H9 (cell line): ENCODE data around the gene SRL. TPM values are rescaled to one million over a fixed set of nuclear protein-coding genes. Genes with fewer than 3 reads are reported as not detected.

Experiments used
- DNase-seq: peaks from one replicate; pipeline ENCODE4 v3.0.0-alpha.2; 2017
- H2AFZ ChIP-seq: one replicate; pipeline ENCODE4 v1.6.1; 2013; ENCODE audit warnings: mild to moderate bottlenecking, low read length, control low read depth, moderate library complexity
- H2AK5ac ChIP-seq: 2 replicates; pipeline ENCODE4 v1.6.1; 2013; ENCODE audit warnings: low read length, control low read depth, mixed read lengths; ENCODE audit not compliant: insufficient read length
- H2BK120ac ChIP-seq: one replicate; pipeline ENCODE4 v1.6.1; 2013; ENCODE audit warnings: low read depth, mild to moderate bottlenecking, low read length, control low read depth, inconsistent platforms; ENCODE audit not compliant: poor library complexity, severe bottlenecking
- H2BK12ac ChIP-seq: 2 replicates; pipeline ENCODE4 v1.6.1; 2013; ENCODE audit warnings: low read length, control low read depth, mixed read lengths, low read depth; ENCODE audit not compliant: insufficient read length
- H2BK15ac ChIP-seq: 2 replicates; pipeline ENCODE4 v1.6.1; 2013; ENCODE audit warnings: low read depth, low read length, control low read depth
- H2BK20ac ChIP-seq: one replicate; pipeline ENCODE4 v1.6.1; 2013; ENCODE audit warnings: low read depth, mild to moderate bottlenecking, low read length, control low read depth, inconsistent platforms; ENCODE audit not compliant: poor library complexity, severe bottlenecking
- H2BK5ac ChIP-seq: 2 replicates; pipeline ENCODE4 v1.6.1; 2013; ENCODE audit warnings: low read length, control low read depth, mixed read lengths; ENCODE audit not compliant: insufficient read length
- H3K14ac ChIP-seq: 2 replicates; pipeline ENCODE4 v1.6.1; 2013; ENCODE audit warnings: low read length, control low read depth; ENCODE audit not compliant: insufficient read depth
- H3K18ac ChIP-seq: 2 replicates; pipeline ENCODE4 v1.6.1; 2013; ENCODE audit warnings: low read depth, mild to moderate bottlenecking, mixed read lengths, low read length, control low read depth; ENCODE audit not compliant: insufficient read length
- H3K23ac ChIP-seq: 2 replicates; pipeline ENCODE4 v1.6.1; 2013; ENCODE audit warnings: low read length, control low read depth, mixed read lengths, low read depth; ENCODE audit not compliant: insufficient read length
- H3K23me2 ChIP-seq: 2 replicates; pipeline ENCODE4 v1.6.1; 2013; ENCODE audit warnings: low read depth, mild to moderate bottlenecking, mixed read lengths, low read length, control low read depth; ENCODE audit not compliant: insufficient read length, poor library complexity, severe bottlenecking
- H3K27ac ChIP-seq: 2 replicates; pipeline ENCODE4 v1.5.1; 2013; ENCODE audit warnings: low read length, control low read depth, mixed read lengths, low read depth; ENCODE audit not compliant: insufficient read length
- H3K27me3 ChIP-seq: 2 replicates; pipeline ENCODE4 v1.6.1; 2013; ENCODE audit warnings: low read length, control low read depth, inconsistent platforms; ENCODE audit not compliant: insufficient read depth
- H3K4ac ChIP-seq: 2 replicates; pipeline ENCODE4 v1.6.1; 2013; ENCODE audit warnings: low read depth, mild to moderate bottlenecking, control low read depth, inconsistent platforms, low read length, moderate library complexity
- H3K4me1 ChIP-seq: 2 replicates; pipeline ENCODE4 v1.6.1; 2013; ENCODE audit warnings: low read length, control low read depth, inconsistent platforms; ENCODE audit not compliant: insufficient read depth
- H3K4me2 ChIP-seq: 2 replicates; pipeline ENCODE4 v1.6.1; 2013; ENCODE audit warnings: low read length, control low read depth, mixed read lengths; ENCODE audit not compliant: insufficient read length, insufficient read depth
- H3K56ac ChIP-seq: 2 replicates; pipeline ENCODE4 v1.6.1; 2013; ENCODE audit warnings: low read depth, mild to moderate bottlenecking, mixed read lengths, low read length, control low read depth; ENCODE audit not compliant: insufficient read length
- H3K79me1 ChIP-seq: 2 replicates; pipeline ENCODE4 v1.6.1; 2013; ENCODE audit warnings: low read depth, mild to moderate bottlenecking, moderate library complexity, low read length, control low read depth, inconsistent platforms; ENCODE audit not compliant: insufficient read depth, poor library complexity, severe bottlenecking
- H3K79me2 ChIP-seq: 2 replicates; pipeline ENCODE4 v1.6.1; 2013; ENCODE audit warnings: low read length, control low read depth, inconsistent platforms; ENCODE audit not compliant: insufficient read depth
- H3K9ac ChIP-seq: 2 replicates; pipeline ENCODE4 v1.6.1; 2013; ENCODE audit warnings: low read length, control low read depth, mixed read lengths; ENCODE audit not compliant: insufficient read length; ENCODE audit errors: extremely low read depth
- H3K9me3 ChIP-seq: one replicate; pipeline ENCODE4 v1.6.1; 2013; ENCODE audit warnings: low read depth, low read length, inconsistent platforms; ENCODE audit not compliant: control insufficient read depth
- H3T11ph ChIP-seq: one replicate; pipeline ENCODE4 v1.6.1; 2013; ENCODE audit warnings: mild to moderate bottlenecking, low read length, control low read depth, inconsistent platforms
- H4K20me1 ChIP-seq: one replicate; pipeline ENCODE4 v1.6.1; 2013; ENCODE audit not compliant: control insufficient read depth, insufficient read length, insufficient read depth
- H4K5ac ChIP-seq: 2 replicates; pipeline ENCODE4 v1.6.1; 2013; ENCODE audit warnings: low read depth, mild to moderate bottlenecking, mixed read lengths, low read length, control low read depth; ENCODE audit not compliant: insufficient read length
- H4K8ac ChIP-seq: replicated peaks from 2 replicates; pipeline ENCODE4 v1.6.1; 2013; ENCODE audit warnings: low read length, control low read depth, mixed read lengths, low read depth; ENCODE audit not compliant: insufficient read length
- H4K91ac ChIP-seq: 2 replicates; pipeline ENCODE4 v1.6.1; 2013; ENCODE audit warnings: low read depth, mild to moderate bottlenecking, moderate library complexity, mixed read lengths, low read length, control low read depth; ENCODE audit not compliant: insufficient read length
- H3K27ac Mint-ChIP-seq, 3 experiments: 2 replicates in 2 of 3; 3 replicates in 1 of 3; pipeline ENCODE4 v1.8.0; 2020 to 2021; ENCODE audit warnings: mixed read lengths in 3 of 3, mild to moderate bottlenecking in 1 of 3, moderate library complexity in 1 of 3
- H3K27me3 Mint-ChIP-seq: 2 replicates; pipeline ENCODE4 v1.8.0; 2021; ENCODE audit warnings: low read depth, mild to moderate bottlenecking, moderate library complexity, mixed read lengths
- H3K36me3 Mint-ChIP-seq, 3 experiments: 2 replicates in 2 of 3; 3 replicates in 1 of 3; pipeline ENCODE4 v1.8.0; 2020 to 2021; ENCODE audit warnings: low read depth in 3 of 3, mixed read lengths in 3 of 3; ENCODE audit not compliant: insufficient read depth in 1 of 3
- H3K4me1 Mint-ChIP-seq, 2 experiments: 2 replicates each; pipeline ENCODE4 v1.8.0; 2020; ENCODE audit warnings: mixed read lengths in 2 of 2
- H3K4me3 Mint-ChIP-seq, 2 experiments: 2 replicates in 1 of 2; 3 replicates in 1 of 2; pipeline ENCODE4 v1.8.0; 2020 to 2021; ENCODE audit warnings: mild to moderate bottlenecking in 2 of 2, mixed read lengths in 2 of 2, moderate library complexity in 1 of 2
- H3K9me3 Mint-ChIP-seq, 2 experiments: 2 replicates in 1 of 2; 3 replicates in 1 of 2; pipeline ENCODE4 v1.8.0; 2020; ENCODE audit warnings: mild to moderate bottlenecking in 2 of 2, mixed read lengths in 2 of 2, moderate library complexity in 1 of 2
- CTCF ChIP-seq: fragments of 200-600 bp; sonication (generic); conservative IDR thresholded peaks from 3 replicates; pipeline ENCODE4 v1.8.0; 2021; ENCODE audit warnings: antibody characterized with exemption, mild to moderate bottlenecking
- WGBS: extraction: QIAGEN DNeasy Blood & Tissue Kit; methylation state at CpG from one replicate; pipeline ENCODE4 v1.1.7; 2013; ENCODE audit warnings: missing lambda C conversion rate, low lambda C conversion rate, mixed read lengths; ENCODE audit not compliant: insufficient read length; ENCODE audit errors: extremely low coverage; 5-methylcytosine and 5-hydroxymethylcytosine counted together
- total RNA-seq: library from RNA; stranded (reverse); gene quantifications from 2 replicates; pipeline ENCODE4 v1.2.1, GENCODE V29; 2021

SRL gene
- total RNA-seq, 1 experiment from 2014 or later: not detected

GRCh38 chr16:4231886-4232285, 10.0 kb downstream of the SRL start:
- Histone ChIP-seq H4K8ac (no peak overlapping the region), H4K5ac (no peak overlapping the region), H3K18ac (no peak overlapping the region), H4K91ac (no peak overlapping the region), H3K56ac (no peak overlapping the region), H2BK12ac (no peak overlapping the region), H3K4ac (no peak overlapping the region), H2BK5ac (no peak overlapping the region), H2BK20ac (no peak overlapping the region), H2AK5ac (no peak overlapping the region), H2BK15ac (no peak overlapping the region), H2AFZ (no peak overlapping the region), H3K14ac (no peak overlapping the region), H3T11ph (no peak overlapping the region), H3K23ac (no peak overlapping the region), H4K20me1 (no peaks in the 10 kb centered on the region), H3K9ac (no peak overlapping the region), H3K23me2 (no peaks in the 10 kb centered on the region), H3K79me1 (no peaks in the 10 kb centered on the region), H3K4me2 (no peak overlapping the region), H3K79me2 (no peaks in the 10 kb centered on the region), H3K4me1 (no peaks in the 10 kb centered on the region), H3K9me3 (no peaks in the 10 kb centered on the region), H3K27ac (no peak overlapping the region), H3K27me3 (no peaks in the 10 kb centered on the region), H2BK120ac (no peak overlapping the region)
- Mint-ChIP-seq H3K4me1 (peaks cover 4% of the 10 kb centered on the region in 2 experiments; a peak in 3 of 4 replicates), H3K9me3 (no peaks in the 10 kb centered on the region), H3K27ac (no peak overlapping the region), H3K27me3 (peaks cover 3% of the 10 kb centered on the region), H3K36me3 (no peaks in the 10 kb centered on the region), H3K4me3 (no peak overlapping the region)
- whole genome bisulfite sequencing: no CpG with 5 or more reads among the region's 11 CpGs
- no peak for DNase-seq
- no peak for TF ChIP-seq CTCF
